ENCODE results near the gene SLC18A3. TPM values are rescaled to one million over a fixed set of nuclear protein-coding genes. Genes with fewer than 3 reads are reported as not detected.

The SLC18A3 gene
- total RNA-seq, 1 experiment from 2014 or later: 0.13 TPM

DNA sequence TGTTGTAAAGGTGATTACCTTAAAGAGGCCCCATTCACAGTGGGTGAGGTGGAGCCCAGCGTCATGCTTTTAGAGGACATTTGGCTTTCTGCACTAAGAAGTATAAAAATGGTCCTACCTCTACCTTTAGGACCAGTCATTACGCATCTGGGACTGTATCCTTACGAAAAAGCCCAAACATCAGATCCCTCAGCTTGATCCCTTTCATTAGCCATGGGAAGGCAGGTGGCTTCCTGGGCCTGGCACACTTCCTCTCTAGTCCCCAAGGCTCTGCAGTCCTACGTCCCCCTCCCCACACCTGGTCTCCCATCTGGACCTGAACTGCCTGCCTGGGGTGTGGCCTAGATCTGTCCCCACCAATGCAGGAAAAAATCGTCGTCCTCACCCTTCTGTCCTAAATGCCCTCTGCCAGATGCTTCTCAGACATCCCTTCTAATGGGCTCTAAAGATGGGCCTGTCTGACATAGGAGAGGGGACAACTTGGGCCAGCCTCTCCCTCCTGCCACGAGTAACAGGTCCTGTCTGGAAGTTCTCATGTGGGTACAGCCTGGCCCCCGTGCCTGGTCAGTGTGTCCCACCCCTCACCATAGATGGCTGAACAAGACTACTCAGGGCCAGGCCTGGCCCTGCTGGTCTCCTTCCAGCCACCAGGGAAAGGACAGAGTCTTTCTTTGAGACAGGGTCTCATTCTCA lies 11.8 kb upstream of the SLC18A3 start:
- Mint-ChIP-seq H3K27me3 (ENCODE audit: low read depth) (peaks cover 21% of the 10 kb centered on the region), H3K27ac (no peak overlapping the region)
- CTCF ChIA-PET: no interaction called here

DNA sequence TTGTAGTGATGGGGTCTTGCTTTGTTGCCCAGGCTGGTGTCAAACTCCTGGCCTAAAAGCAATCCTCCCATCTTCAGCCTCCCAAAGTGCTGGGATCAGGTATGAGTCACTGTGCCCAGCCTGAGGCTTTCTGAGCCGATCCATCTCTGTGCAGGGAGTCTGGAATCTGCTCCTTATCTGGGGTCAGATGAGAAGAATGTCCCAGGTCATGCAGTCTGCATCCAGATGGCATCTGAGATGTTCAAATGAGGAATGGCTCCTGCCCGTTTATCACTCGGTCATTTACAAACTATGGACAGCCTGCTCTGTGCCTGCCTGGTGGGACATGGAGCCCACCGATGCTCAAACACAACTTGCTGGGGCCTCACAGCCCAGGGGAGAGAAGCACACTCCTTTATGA lies 11.1 kb upstream of the SLC18A3 start:
- H3K27me3 Mint-ChIP-seq (ENCODE audit: low read depth): peaks cover 28% of the 10 kb centered on the region
- ChIA-PET POLR2A (no interaction called here), CTCF (no interaction called here)
- no peaks in the 10 kb centered on the region for H3K9me3 Mint-ChIP-seq
- no peak for DNase-seq (ENCODE audit: low spot score)
- no peak for ATAC-seq
- peaks cover 12% of the 10 kb centered on the region for H3K4me1 Mint-ChIP-seq
- H3K27ac Mint-ChIP-seq: no peak overlapping the region
- no peak overlapping the region for H3K4me3 Mint-ChIP-seq
- H3K36me3 Mint-ChIP-seq: no peaks in the 10 kb centered on the region
- TF ChIP-seq, protein P1, sequence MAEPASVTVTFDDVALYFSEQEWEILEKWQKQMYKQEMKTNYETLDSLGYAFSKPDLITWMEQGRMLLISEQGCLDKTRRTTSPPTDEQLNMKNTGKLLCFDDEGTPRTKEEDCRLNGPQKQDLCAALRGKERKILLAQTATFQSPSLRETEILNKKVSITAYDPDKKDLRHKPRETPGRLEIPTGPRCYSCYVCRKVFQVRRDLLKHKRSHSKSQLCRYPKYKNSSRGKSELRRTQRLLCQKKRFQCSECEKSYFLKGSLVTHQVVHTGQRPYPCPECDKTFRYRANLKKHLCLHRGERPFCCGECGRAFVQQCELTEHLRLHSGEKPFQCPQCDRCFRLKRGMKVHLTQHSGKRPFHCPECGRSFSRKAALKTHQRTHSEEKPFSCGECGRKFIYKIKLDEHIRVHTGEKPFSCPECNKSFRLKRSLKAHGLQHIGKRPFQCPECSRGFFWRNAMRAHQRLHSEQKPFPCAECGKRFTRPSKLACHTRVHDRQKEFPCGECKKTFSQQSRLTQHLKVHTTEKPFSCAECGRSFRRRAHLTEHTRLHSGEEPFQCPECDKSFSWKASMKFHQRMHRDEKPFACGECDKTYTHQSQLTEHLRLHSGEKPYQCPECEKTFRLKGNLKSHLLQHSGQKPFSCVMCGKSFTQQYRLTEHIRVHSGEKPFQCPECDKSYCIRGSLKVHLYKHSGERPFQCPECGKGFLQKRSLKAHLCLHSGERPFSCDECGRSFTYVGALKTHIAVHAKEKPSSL (CRISPR knock-in tag; conservative IDR thresholded peaks at IDR 0.05): no peak
- TF ChIP-seq SMAD4 (CRISPR knock-in tag; IDR thresholded peaks at IDR 0.05): no peak
- no peak for TF ChIP-seq ZNF416 (CRISPR knock-in tag; IDR thresholded peaks at IDR 0.05)
- no peak for TF ChIP-seq ZBTB21 (CRISPR knock-in tag; IDR thresholded peaks at IDR 0.05; ENCODE audit: borderline replicate concordance)
- TF ChIP-seq, protein P2, sequence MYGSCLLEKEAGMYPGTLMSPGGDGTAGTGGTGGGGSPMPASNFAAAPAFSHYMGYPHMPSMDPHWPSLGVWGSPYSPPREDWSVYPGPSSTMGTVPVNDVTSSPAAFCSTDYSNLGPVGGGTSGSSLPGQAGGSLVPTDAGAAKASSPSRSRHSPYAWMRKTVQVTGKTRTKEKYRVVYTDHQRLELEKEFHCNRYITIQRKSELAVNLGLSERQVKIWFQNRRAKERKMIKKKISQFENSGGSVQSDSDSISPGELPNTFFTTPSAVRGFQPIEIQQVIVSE (CRISPR knock-in tag; IDR thresholded peaks at IDR 0.05; ENCODE audit: borderline replicate concordance): no peak
- TF ChIP-seq, protein P3, sequence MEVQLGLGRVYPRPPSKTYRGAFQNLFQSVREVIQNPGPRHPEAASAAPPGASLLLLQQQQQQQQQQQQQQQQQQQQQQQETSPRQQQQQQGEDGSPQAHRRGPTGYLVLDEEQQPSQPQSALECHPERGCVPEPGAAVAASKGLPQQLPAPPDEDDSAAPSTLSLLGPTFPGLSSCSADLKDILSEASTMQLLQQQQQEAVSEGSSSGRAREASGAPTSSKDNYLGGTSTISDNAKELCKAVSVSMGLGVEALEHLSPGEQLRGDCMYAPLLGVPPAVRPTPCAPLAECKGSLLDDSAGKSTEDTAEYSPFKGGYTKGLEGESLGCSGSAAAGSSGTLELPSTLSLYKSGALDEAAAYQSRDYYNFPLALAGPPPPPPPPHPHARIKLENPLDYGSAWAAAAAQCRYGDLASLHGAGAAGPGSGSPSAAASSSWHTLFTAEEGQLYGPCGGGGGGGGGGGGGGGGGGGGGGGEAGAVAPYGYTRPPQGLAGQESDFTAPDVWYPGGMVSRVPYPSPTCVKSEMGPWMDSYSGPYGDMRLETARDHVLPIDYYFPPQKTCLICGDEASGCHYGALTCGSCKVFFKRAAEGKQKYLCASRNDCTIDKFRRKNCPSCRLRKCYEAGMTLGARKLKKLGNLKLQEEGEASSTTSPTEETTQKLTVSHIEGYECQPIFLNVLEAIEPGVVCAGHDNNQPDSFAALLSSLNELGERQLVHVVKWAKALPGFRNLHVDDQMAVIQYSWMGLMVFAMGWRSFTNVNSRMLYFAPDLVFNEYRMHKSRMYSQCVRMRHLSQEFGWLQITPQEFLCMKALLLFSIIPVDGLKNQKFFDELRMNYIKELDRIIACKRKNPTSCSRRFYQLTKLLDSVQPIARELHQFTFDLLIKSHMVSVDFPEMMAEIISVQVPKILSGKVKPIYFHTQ (CRISPR knock-in tag; IDR thresholded peaks at IDR 0.05): no peak
- TF ChIP-seq ZNF121 (CRISPR knock-in tag; IDR thresholded peaks at IDR 0.05): no peak
- TF ChIP-seq, protein P4, sequence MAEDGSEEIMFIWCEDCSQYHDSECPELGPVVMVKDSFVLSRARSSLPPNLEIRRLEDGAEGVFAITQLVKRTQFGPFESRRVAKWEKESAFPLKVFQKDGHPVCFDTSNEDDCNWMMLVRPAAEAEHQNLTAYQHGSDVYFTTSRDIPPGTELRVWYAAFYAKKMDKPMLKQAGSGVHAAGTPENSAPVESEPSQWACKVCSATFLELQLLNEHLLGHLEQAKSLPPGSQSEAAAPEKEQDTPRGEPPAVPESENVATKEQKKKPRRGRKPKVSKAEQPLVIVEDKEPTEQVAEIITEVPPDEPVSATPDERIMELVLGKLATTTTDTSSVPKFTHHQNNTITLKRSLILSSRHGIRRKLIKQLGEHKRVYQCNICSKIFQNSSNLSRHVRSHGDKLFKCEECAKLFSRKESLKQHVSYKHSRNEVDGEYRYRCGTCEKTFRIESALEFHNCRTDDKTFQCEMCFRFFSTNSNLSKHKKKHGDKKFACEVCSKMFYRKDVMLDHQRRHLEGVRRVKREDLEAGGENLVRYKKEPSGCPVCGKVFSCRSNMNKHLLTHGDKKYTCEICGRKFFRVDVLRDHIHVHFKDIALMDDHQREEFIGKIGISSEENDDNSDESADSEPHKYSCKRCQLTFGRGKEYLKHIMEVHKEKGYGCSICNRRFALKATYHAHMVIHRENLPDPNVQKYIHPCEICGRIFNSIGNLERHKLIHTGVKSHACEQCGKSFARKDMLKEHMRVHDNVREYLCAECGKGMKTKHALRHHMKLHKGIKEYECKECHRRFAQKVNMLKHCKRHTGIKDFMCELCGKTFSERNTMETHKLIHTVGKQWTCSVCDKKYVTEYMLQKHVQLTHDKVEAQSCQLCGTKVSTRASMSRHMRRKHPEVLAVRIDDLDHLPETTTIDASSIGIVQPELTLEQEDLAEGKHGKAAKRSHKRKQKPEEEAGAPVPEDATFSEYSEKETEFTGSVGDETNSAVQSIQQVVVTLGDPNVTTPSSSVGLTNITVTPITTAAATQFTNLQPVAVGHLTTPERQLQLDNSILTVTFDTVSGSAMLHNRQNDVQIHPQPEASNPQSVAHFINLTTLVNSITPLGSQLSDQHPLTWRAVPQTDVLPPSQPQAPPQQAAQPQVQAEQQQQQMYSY (CRISPR knock-in tag; IDR thresholded peaks at IDR 0.05): no peak
- TF ChIP-seq, protein P5, sequence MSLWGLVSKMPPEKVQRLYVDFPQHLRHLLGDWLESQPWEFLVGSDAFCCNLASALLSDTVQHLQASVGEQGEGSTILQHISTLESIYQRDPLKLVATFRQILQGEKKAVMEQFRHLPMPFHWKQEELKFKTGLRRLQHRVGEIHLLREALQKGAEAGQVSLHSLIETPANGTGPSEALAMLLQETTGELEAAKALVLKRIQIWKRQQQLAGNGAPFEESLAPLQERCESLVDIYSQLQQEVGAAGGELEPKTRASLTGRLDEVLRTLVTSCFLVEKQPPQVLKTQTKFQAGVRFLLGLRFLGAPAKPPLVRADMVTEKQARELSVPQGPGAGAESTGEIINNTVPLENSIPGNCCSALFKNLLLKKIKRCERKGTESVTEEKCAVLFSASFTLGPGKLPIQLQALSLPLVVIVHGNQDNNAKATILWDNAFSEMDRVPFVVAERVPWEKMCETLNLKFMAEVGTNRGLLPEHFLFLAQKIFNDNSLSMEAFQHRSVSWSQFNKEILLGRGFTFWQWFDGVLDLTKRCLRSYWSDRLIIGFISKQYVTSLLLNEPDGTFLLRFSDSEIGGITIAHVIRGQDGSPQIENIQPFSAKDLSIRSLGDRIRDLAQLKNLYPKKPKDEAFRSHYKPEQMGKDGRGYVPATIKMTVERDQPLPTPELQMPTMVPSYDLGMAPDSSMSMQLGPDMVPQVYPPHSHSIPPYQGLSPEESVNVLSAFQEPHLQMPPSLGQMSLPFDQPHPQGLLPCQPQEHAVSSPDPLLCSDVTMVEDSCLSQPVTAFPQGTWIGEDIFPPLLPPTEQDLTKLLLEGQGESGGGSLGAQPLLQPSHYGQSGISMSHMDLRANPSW (CRISPR knock-in tag; conservative IDR thresholded peaks at IDR 0.05; ENCODE audit: low read depth): no peak
- TF ChIP-seq, protein P6, sequence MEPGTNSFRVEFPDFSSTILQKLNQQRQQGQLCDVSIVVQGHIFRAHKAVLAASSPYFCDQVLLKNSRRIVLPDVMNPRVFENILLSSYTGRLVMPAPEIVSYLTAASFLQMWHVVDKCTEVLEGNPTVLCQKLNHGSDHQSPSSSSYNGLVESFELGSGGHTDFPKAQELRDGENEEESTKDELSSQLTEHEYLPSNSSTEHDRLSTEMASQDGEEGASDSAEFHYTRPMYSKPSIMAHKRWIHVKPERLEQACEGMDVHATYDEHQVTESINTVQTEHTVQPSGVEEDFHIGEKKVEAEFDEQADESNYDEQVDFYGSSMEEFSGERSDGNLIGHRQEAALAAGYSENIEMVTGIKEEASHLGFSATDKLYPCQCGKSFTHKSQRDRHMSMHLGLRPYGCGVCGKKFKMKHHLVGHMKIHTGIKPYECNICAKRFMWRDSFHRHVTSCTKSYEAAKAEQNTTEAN (CRISPR knock-in tag; IDR thresholded peaks at IDR 0.05): no peak
- no peak for TF ChIP-seq RORB (CRISPR knock-in tag; IDR thresholded peaks at IDR 0.05)
- TF ChIP-seq ZNF423 (CRISPR knock-in tag; IDR thresholded peaks at IDR 0.05): no peak
- no peak for TF ChIP-seq NR2C2 (CRISPR knock-in tag; IDR thresholded peaks at IDR 0.05)

More for the DNA sequence above, 11.8 kb upstream of the SLC18A3 start:
- no peak overlapping the region for H3K4me3 Mint-ChIP-seq
- TF ChIP-seq ZNF396 (CRISPR knock-in tag; IDR thresholded peaks at IDR 0.05; ENCODE audit: borderline replicate concordance): no peak
- no peak for TF ChIP-seq ZNF138 (CRISPR knock-in tag; conservative IDR thresholded peaks at IDR 0.05)
- TF ChIP-seq ZNF416 (CRISPR knock-in tag; IDR thresholded peaks at IDR 0.05): no peak
- TF ChIP-seq, protein P7, sequence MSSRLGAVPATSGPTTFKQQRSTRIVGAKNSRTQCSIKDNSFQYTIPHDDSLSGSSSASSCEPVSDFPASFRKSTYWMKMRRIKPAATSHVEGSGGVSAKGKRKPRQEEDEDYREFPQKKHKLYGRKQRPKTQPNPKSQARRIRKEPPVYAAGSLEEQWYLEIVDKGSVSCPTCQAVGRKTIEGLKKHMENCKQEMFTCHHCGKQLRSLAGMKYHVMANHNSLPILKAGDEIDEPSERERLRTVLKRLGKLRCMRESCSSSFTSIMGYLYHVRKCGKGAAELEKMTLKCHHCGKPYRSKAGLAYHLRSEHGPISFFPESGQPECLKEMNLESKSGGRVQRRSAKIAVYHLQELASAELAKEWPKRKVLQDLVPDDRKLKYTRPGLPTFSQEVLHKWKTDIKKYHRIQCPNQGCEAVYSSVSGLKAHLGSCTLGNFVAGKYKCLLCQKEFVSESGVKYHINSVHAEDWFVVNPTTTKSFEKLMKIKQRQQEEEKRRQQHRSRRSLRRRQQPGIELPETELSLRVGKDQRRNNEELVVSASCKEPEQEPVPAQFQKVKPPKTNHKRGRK (CRISPR knock-in tag; IDR thresholded peaks at IDR 0.05; ENCODE audit: borderline replicate concordance): no peak
- no peak for TF ChIP-seq GABPB1 (CRISPR knock-in tag; IDR thresholded peaks at IDR 0.05)
- no peak for TF ChIP-seq CBFB (CRISPR knock-in tag; IDR thresholded peaks at IDR 0.05; ENCODE audit: low read depth)
- TF ChIP-seq, protein P8, sequence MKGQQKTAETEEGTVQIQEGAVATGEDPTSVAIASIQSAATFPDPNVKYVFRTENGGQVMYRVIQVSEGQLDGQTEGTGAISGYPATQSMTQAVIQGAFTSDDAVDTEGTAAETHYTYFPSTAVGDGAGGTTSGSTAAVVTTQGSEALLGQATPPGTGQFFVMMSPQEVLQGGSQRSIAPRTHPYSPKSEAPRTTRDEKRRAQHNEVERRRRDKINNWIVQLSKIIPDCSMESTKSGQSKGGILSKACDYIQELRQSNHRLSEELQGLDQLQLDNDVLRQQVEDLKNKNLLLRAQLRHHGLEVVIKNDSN (CRISPR knock-in tag; IDR thresholded peaks at IDR 0.05): no peak
- no peaks in the 10 kb centered on the region for H3K9me3 Mint-ChIP-seq
- POLR2A ChIA-PET: no interaction called here
- H3K4me1 Mint-ChIP-seq: peaks cover 12% of the 10 kb centered on the region
- ATAC-seq (no peak), DNase-seq (ENCODE audit: low spot score) (no peak)
- no peaks in the 10 kb centered on the region for H3K36me3 Mint-ChIP-seq

All from WTC11 (cell line).